AG10803 (cell line): ENCODE measurements around the gene MTFR2.

Source experiments
- DNase-seq: peaks from one replicate; pipeline ENCODE4 v3.0.0; 2010; ENCODE audit warnings: low read depth
- H3K4me3 ChIP-seq: 2 replicates; pipeline ENCODE4 v1.5.1; 2011; ENCODE audit warnings: mild to moderate bottlenecking, low read length, control low read depth
- CTCF ChIP-seq: conservative IDR thresholded peaks from 2 replicates; pipeline ENCODE4 v1.5.1; 2011; ENCODE audit warnings: mild to moderate bottlenecking, low read length, control low read depth, inconsistent platforms

The MTFR2 gene

GRCh38 chr6:136284909-136285308 lies 34.8 kb upstream of the MTFR2 start:
- peak; percentile 44 for DNase-seq
- TF ChIP-seq CTCF = no peak
- no peak overlapping the region for H3K4me3 ChIP-seq

- no peak for DNase-seq
- no peak for TF ChIP-seq CTCF
- no peak overlapping the region for H3K4me3 ChIP-seq
These were observed 32.8 kb upstream of the MTFR2 start for GRCh38 chr6:136282906-136283305.

GRCh38 chr6:136280032-136280609 lies 30.0 kb upstream of the MTFR2 start:
- no peak for TF ChIP-seq CTCF
- DNase-seq = no peak
- H3K4me3 ChIP-seq = no peak overlapping the region

- no peak for DNase-seq
- no peak overlapping the region for H3K4me3 ChIP-seq
- TF ChIP-seq CTCF = no peak
These were observed 24.0 kb upstream of the MTFR2 start for GRCh38 chr6:136274062-136274461.

- no peak for TF ChIP-seq CTCF
- DNase-seq = no peak
These were observed 15.0 kb upstream of the MTFR2 start for GRCh38 chr6:136265101-136265500.

GRCh38 chr6:136262940-136263339 lies 12.8 kb upstream of the MTFR2 start:
- no peak for TF ChIP-seq CTCF
- DNase-seq = no peak

More at GRCh38 chr6:136265101-136265500, 15.0 kb upstream of the MTFR2 start:
- H3K4me3 ChIP-seq = no peak overlapping the region

GRCh38 chr6:136254851-136255466 lies 4.8 kb upstream of the MTFR2 start:
- no peak overlapping the region for H3K4me3 ChIP-seq
- TF ChIP-seq CTCF = no peak
- DNase-seq = no peak

More at GRCh38 chr6:136262940-136263339, 12.8 kb upstream of the MTFR2 start:
- no peak overlapping the region for H3K4me3 ChIP-seq
